H9 (cell line): ENCODE results near the gene KRT84. TPM values are rescaled to one million over a fixed set of nuclear protein-coding genes. Genes with fewer than 3 reads are reported as not detected.

ENCODE experiments used
- DNase-seq: peaks from one replicate; pipeline ENCODE4 v3.0.0-alpha.2; 2017
- H2AFZ ChIP-seq: one replicate; pipeline ENCODE4 v1.6.1; 2013; ENCODE audit warnings: mild to moderate bottlenecking, low read length, control low read depth, moderate library complexity
- H2AK5ac ChIP-seq: 2 replicates; pipeline ENCODE4 v1.6.1; 2013; ENCODE audit warnings: low read length, control low read depth, mixed read lengths; ENCODE audit not compliant: insufficient read length
- H2BK120ac ChIP-seq: one replicate; pipeline ENCODE4 v1.6.1; 2013; ENCODE audit warnings: low read depth, mild to moderate bottlenecking, low read length, control low read depth, inconsistent platforms; ENCODE audit not compliant: poor library complexity, severe bottlenecking
- H2BK12ac ChIP-seq: 2 replicates; pipeline ENCODE4 v1.6.1; 2013; ENCODE audit warnings: low read length, control low read depth, mixed read lengths, low read depth; ENCODE audit not compliant: insufficient read length
- H2BK15ac ChIP-seq: 2 replicates; pipeline ENCODE4 v1.6.1; 2013; ENCODE audit warnings: low read depth, low read length, control low read depth
- H2BK20ac ChIP-seq: one replicate; pipeline ENCODE4 v1.6.1; 2013; ENCODE audit warnings: low read depth, mild to moderate bottlenecking, low read length, control low read depth, inconsistent platforms; ENCODE audit not compliant: poor library complexity, severe bottlenecking
- H2BK5ac ChIP-seq: 2 replicates; pipeline ENCODE4 v1.6.1; 2013; ENCODE audit warnings: low read length, control low read depth, mixed read lengths; ENCODE audit not compliant: insufficient read length
- H3K14ac ChIP-seq: 2 replicates; pipeline ENCODE4 v1.6.1; 2013; ENCODE audit warnings: low read length, control low read depth; ENCODE audit not compliant: insufficient read depth
- H3K18ac ChIP-seq: 2 replicates; pipeline ENCODE4 v1.6.1; 2013; ENCODE audit warnings: low read depth, mild to moderate bottlenecking, mixed read lengths, low read length, control low read depth; ENCODE audit not compliant: insufficient read length
- H3K23ac ChIP-seq: 2 replicates; pipeline ENCODE4 v1.6.1; 2013; ENCODE audit warnings: low read length, control low read depth, mixed read lengths, low read depth; ENCODE audit not compliant: insufficient read length
- H3K23me2 ChIP-seq: 2 replicates; pipeline ENCODE4 v1.6.1; 2013; ENCODE audit warnings: low read depth, mild to moderate bottlenecking, mixed read lengths, low read length, control low read depth; ENCODE audit not compliant: insufficient read length, poor library complexity, severe bottlenecking
- H3K27ac ChIP-seq: 2 replicates; pipeline ENCODE4 v1.5.1; 2013; ENCODE audit warnings: low read length, control low read depth, mixed read lengths, low read depth; ENCODE audit not compliant: insufficient read length
- H3K27me3 ChIP-seq: 2 replicates; pipeline ENCODE4 v1.6.1; 2013; ENCODE audit warnings: low read length, control low read depth, inconsistent platforms; ENCODE audit not compliant: insufficient read depth
- H3K4ac ChIP-seq: 2 replicates; pipeline ENCODE4 v1.6.1; 2013; ENCODE audit warnings: low read depth, mild to moderate bottlenecking, control low read depth, inconsistent platforms, low read length, moderate library complexity
- H3K4me1 ChIP-seq: 2 replicates; pipeline ENCODE4 v1.6.1; 2013; ENCODE audit warnings: low read length, control low read depth, inconsistent platforms; ENCODE audit not compliant: insufficient read depth
- H3K4me2 ChIP-seq: 2 replicates; pipeline ENCODE4 v1.6.1; 2013; ENCODE audit warnings: low read length, control low read depth, mixed read lengths; ENCODE audit not compliant: insufficient read length, insufficient read depth
- H3K56ac ChIP-seq: 2 replicates; pipeline ENCODE4 v1.6.1; 2013; ENCODE audit warnings: low read depth, mild to moderate bottlenecking, mixed read lengths, low read length, control low read depth; ENCODE audit not compliant: insufficient read length
- H3K79me1 ChIP-seq: 2 replicates; pipeline ENCODE4 v1.6.1; 2013; ENCODE audit warnings: low read depth, mild to moderate bottlenecking, moderate library complexity, low read length, control low read depth, inconsistent platforms; ENCODE audit not compliant: insufficient read depth, poor library complexity, severe bottlenecking
- H3K79me2 ChIP-seq: 2 replicates; pipeline ENCODE4 v1.6.1; 2013; ENCODE audit warnings: low read length, control low read depth, inconsistent platforms; ENCODE audit not compliant: insufficient read depth
- H3K9ac ChIP-seq: 2 replicates; pipeline ENCODE4 v1.6.1; 2013; ENCODE audit warnings: low read length, control low read depth, mixed read lengths; ENCODE audit not compliant: insufficient read length; ENCODE audit errors: extremely low read depth
- H3K9me3 ChIP-seq: one replicate; pipeline ENCODE4 v1.6.1; 2013; ENCODE audit warnings: low read depth, low read length, inconsistent platforms; ENCODE audit not compliant: control insufficient read depth
- H3T11ph ChIP-seq: one replicate; pipeline ENCODE4 v1.6.1; 2013; ENCODE audit warnings: mild to moderate bottlenecking, low read length, control low read depth, inconsistent platforms
- H4K20me1 ChIP-seq: one replicate; pipeline ENCODE4 v1.6.1; 2013; ENCODE audit not compliant: control insufficient read depth, insufficient read length, insufficient read depth
- H4K5ac ChIP-seq: 2 replicates; pipeline ENCODE4 v1.6.1; 2013; ENCODE audit warnings: low read depth, mild to moderate bottlenecking, mixed read lengths, low read length, control low read depth; ENCODE audit not compliant: insufficient read length
- H4K8ac ChIP-seq: replicated peaks from 2 replicates; pipeline ENCODE4 v1.6.1; 2013; ENCODE audit warnings: low read length, control low read depth, mixed read lengths, low read depth; ENCODE audit not compliant: insufficient read length
- H4K91ac ChIP-seq: 2 replicates; pipeline ENCODE4 v1.6.1; 2013; ENCODE audit warnings: low read depth, mild to moderate bottlenecking, moderate library complexity, mixed read lengths, low read length, control low read depth; ENCODE audit not compliant: insufficient read length
- H3K27ac Mint-ChIP-seq, 3 experiments: 2 replicates in 2 of 3; 3 replicates in 1 of 3; pipeline ENCODE4 v1.8.0; 2020 to 2021; ENCODE audit warnings: mixed read lengths in 3 of 3, mild to moderate bottlenecking in 1 of 3, moderate library complexity in 1 of 3
- H3K27me3 Mint-ChIP-seq: 2 replicates; pipeline ENCODE4 v1.8.0; 2021; ENCODE audit warnings: low read depth, mild to moderate bottlenecking, moderate library complexity, mixed read lengths
- H3K36me3 Mint-ChIP-seq, 3 experiments: 2 replicates in 2 of 3; 3 replicates in 1 of 3; pipeline ENCODE4 v1.8.0; 2020 to 2021; ENCODE audit warnings: low read depth in 3 of 3, mixed read lengths in 3 of 3; ENCODE audit not compliant: insufficient read depth in 1 of 3
- H3K4me1 Mint-ChIP-seq, 2 experiments: 2 replicates each; pipeline ENCODE4 v1.8.0; 2020; ENCODE audit warnings: mixed read lengths in 2 of 2
- H3K4me3 Mint-ChIP-seq, 2 experiments: 2 replicates in 1 of 2; 3 replicates in 1 of 2; pipeline ENCODE4 v1.8.0; 2020 to 2021; ENCODE audit warnings: mild to moderate bottlenecking in 2 of 2, mixed read lengths in 2 of 2, moderate library complexity in 1 of 2
- H3K9me3 Mint-ChIP-seq, 2 experiments: 2 replicates in 1 of 2; 3 replicates in 1 of 2; pipeline ENCODE4 v1.8.0; 2020; ENCODE audit warnings: mild to moderate bottlenecking in 2 of 2, mixed read lengths in 2 of 2, moderate library complexity in 1 of 2
- WGBS: extraction: QIAGEN DNeasy Blood & Tissue Kit; methylation state at CpG from one replicate; pipeline ENCODE4 v1.1.7; 2013; ENCODE audit warnings: missing lambda C conversion rate, low lambda C conversion rate, mixed read lengths; ENCODE audit not compliant: insufficient read length; ENCODE audit errors: extremely low coverage; 5-methylcytosine and 5-hydroxymethylcytosine counted together
- total RNA-seq: library from RNA; stranded (reverse); gene quantifications from 2 replicates; pipeline ENCODE4 v1.2.1, GENCODE V29; 2021
- TF ChIP-seq, protein P1 (sequence below): fragments of 200-600 bp; sonication (generic); conservative IDR thresholded peaks from 3 replicates; pipeline ENCODE4 v1.8.0; 2021; ENCODE audit warnings: antibody characterized with exemption, mild to moderate bottlenecking

Gene KRT84
- total RNA-seq, 1 experiment from 2014 or later, result not detected

DNA sequence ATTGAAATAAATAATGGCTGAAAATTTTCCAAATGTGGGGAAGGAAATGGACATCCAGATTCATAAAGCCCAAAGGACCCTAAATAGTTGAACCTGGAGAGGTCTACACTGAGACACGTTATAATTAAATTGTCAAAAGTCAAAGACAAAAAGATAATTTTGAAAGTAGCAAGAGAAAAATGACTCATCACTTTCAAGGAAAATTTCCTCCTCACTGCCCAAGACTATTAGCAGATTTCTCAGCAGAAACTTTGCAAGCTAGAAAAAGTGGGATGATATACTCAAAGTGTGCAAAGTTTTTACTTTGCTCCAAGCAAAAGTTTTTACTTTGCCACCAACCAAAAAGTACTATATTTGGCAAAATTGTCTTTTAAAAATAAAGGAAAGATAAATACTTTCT lies 48.4 kb downstream of the KRT84 start:
- Histone ChIP-seq H2BK20ac (no peak overlapping the region), H3K56ac (no peak overlapping the region), H2BK5ac (no peak overlapping the region), H3K23ac (no peak overlapping the region), H3K79me1 (no peaks in the 10 kb centered on the region), H4K91ac (no peak overlapping the region), H3K4me2 (no peak overlapping the region), H3K4ac (no peak overlapping the region), H3T11ph (no peak overlapping the region), H3K9ac (no peak overlapping the region), H3K23me2 (no peaks in the 10 kb centered on the region), H2BK120ac (no peak overlapping the region), H3K9me3 (no peaks in the 10 kb centered on the region), H2AFZ (no peak overlapping the region), H2BK15ac (no peak overlapping the region), H3K27ac (no peak overlapping the region), H2AK5ac (no peak overlapping the region), H3K14ac (no peak overlapping the region), H2BK12ac (no peak overlapping the region), H3K18ac (no peak overlapping the region), H4K20me1 (no peaks in the 10 kb centered on the region), H3K4me1 (no peaks in the 10 kb centered on the region), H3K79me2 (no peaks in the 10 kb centered on the region), H4K5ac (no peak overlapping the region), H4K8ac (no peak overlapping the region), H3K27me3 (no peaks in the 10 kb centered on the region)
- no peak overlapping the region for H3K4me3 Mint-ChIP-seq
- peaks cover 6% of the 10 kb centered on the region; the same call in 1 of the 2 replicates for H3K27me3 Mint-ChIP-seq
- no peaks in the 10 kb centered on the region; a peak in 1 of 7 replicates for H3K36me3 Mint-ChIP-seq
- peaks cover 8 to 9% of the 10 kb centered on the region in 2 experiments for H3K4me1 Mint-ChIP-seq
- DNase-seq, result no peak
- no peak overlapping the region for H3K27ac Mint-ChIP-seq
- H3K9me3 Mint-ChIP-seq, result no peaks in the 10 kb centered on the region
- WGBS, result no CpG with 5 or more reads among the region's 1 CpG
- TF ChIP-seq, protein P1, sequence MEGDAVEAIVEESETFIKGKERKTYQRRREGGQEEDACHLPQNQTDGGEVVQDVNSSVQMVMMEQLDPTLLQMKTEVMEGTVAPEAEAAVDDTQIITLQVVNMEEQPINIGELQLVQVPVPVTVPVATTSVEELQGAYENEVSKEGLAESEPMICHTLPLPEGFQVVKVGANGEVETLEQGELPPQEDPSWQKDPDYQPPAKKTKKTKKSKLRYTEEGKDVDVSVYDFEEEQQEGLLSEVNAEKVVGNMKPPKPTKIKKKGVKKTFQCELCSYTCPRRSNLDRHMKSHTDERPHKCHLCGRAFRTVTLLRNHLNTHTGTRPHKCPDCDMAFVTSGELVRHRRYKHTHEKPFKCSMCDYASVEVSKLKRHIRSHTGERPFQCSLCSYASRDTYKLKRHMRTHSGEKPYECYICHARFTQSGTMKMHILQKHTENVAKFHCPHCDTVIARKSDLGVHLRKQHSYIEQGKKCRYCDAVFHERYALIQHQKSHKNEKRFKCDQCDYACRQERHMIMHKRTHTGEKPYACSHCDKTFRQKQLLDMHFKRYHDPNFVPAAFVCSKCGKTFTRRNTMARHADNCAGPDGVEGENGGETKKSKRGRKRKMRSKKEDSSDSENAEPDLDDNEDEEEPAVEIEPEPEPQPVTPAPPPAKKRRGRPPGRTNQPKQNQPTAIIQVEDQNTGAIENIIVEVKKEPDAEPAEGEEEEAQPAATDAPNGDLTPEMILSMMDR, result no peak
